ENCODE results near the gene STON2. TPM values are rescaled to one million over a fixed set of nuclear protein-coding genes. Genes with fewer than 3 reads are reported as not detected.
A peak's percentile ranks its signal among the peaks of the same experiment; 100 is the strongest.

The STON2 gene
- total RNA-seq, 1 experiment from 2014 or later: 12.3 TPM

- Histone ChIP-seq H3K36me3 (ENCODE audit: low read depth, low read length) (no peaks in the 10 kb centered on the region), H2AFZ (ENCODE audit: low read length) (no peak overlapping the region), H3F3A (ENCODE audit: low read length, unreplicated experiment) (no peaks in the 10 kb centered on the region), H3K79me2 (ENCODE audit: low read length) (no peaks in the 10 kb centered on the region), H3K27me3 (ENCODE audit: low read length) (no peaks in the 10 kb centered on the region), H3K4me2 (ENCODE audit: low read length) (no peak overlapping the region), H3K4me1 (ENCODE audit: insufficient read depth, low read length) (peaks cover 7% of the 10 kb centered on the region), H3K9ac (ENCODE audit: low read length) (no peak overlapping the region), H3K4me3 (ENCODE audit: low read length) (no peak overlapping the region), H3K27ac (ENCODE audit: low read length) (no peak overlapping the region), H4K20me1 (ENCODE audit: low read length) (no peaks in the 10 kb centered on the region), H3K9me2 (replicated peaks; ENCODE audit: low read length) (no peaks in the 10 kb centered on the region), H3K9me3 (ENCODE audit: low read length) (no peaks in the 10 kb centered on the region)
- ChIA-PET CTCF (no interaction called here), POLR2A (ENCODE audit: unreplicated experiment) (no interaction called here)
- no peak for DNase-seq
- ATAC-seq: no peak
- intact Hi-C loops (cut with micrococcal nuclease): no loop called here
- no peak for TF ChIP-seq EZH2phosphoT487 (IDR thresholded peaks at IDR 0.05; ENCODE audit: borderline replicate concordance, low read length)
- TF ChIP-seq CTCF (conservative IDR thresholded peaks at IDR 0.05; ENCODE audit: low read depth, low read length): no peak
- no peak for TF ChIP-seq EZH2 (IDR thresholded peaks at IDR 0.05; ENCODE audit: low read length, unreplicated experiment)
- no TSS peak for BruUV-seq (replicated peaks)
Measured at GRCh38 chr14:81235096-81235495, 165.0 kb downstream of the STON2 start.

- ATAC-seq: no peak
- no TSS peak for BruUV-seq (replicated peaks)
- ChIA-PET POLR2A (ENCODE audit: unreplicated experiment) (no interaction called here), CTCF (no interaction called here)
- Histone ChIP-seq H3K4me1 (ENCODE audit: insufficient read depth, low read length) (peaks cover 7% of the 10 kb centered on the region), H3K79me2 (ENCODE audit: low read length) (no peaks in the 10 kb centered on the region), H3K27ac (ENCODE audit: low read length) (no peak overlapping the region), H3K4me3 (ENCODE audit: low read length) (no peak overlapping the region), H3K36me3 (ENCODE audit: low read depth, low read length) (no peaks in the 10 kb centered on the region), H3K27me3 (ENCODE audit: low read length) (no peaks in the 10 kb centered on the region), H3K4me2 (ENCODE audit: low read length) (0 out of 2 replicates have a peak overlapping the region, but pooled peaks have one; percentile 2), H3K9me3 (ENCODE audit: low read length) (no peaks in the 10 kb centered on the region), H3F3A (ENCODE audit: low read length, unreplicated experiment) (no peaks in the 10 kb centered on the region), H4K20me1 (ENCODE audit: low read length) (no peaks in the 10 kb centered on the region), H2AFZ (ENCODE audit: low read length) (no peak overlapping the region), H3K9me2 (replicated peaks; ENCODE audit: low read length) (no peaks in the 10 kb centered on the region), H3K9ac (ENCODE audit: low read length) (no peak overlapping the region)
- intact Hi-C loops (cut with micrococcal nuclease): no loop called here
- TF ChIP-seq EZH2 (IDR thresholded peaks at IDR 0.05; ENCODE audit: low read length, unreplicated experiment) (no peak), EZH2phosphoT487 (IDR thresholded peaks at IDR 0.05; ENCODE audit: borderline replicate concordance, low read length) (no peak), CTCF (conservative IDR thresholded peaks at IDR 0.05; ENCODE audit: low read depth, low read length) (no peak)
- peak; percentile 39 for DNase-seq
Measured at GRCh38 chr14:81234278-81234677, 165.8 kb downstream of the STON2 start.

- no peak overlapping the region for H3K4me2 ChIP-seq (ENCODE audit: low read length)
- ATAC-seq: no peak
- intact Hi-C loops (cut with micrococcal nuclease): no loop called here
- no peak overlapping the region for H3K4me3 ChIP-seq (ENCODE audit: low read length)
- no peaks in the 10 kb centered on the region for H3K9me2 ChIP-seq (replicated peaks; ENCODE audit: low read length)
- POLR2A ChIA-PET (ENCODE audit: unreplicated experiment): no interaction called here
- H3K9me3 ChIP-seq (ENCODE audit: low read length): no peaks in the 10 kb centered on the region
- no TSS peak for BruUV-seq (replicated peaks)
- no peak for DNase-seq
- H3K36me3 ChIP-seq (ENCODE audit: low read depth, low read length): no peaks in the 10 kb centered on the region
- peaks cover 7% of the 10 kb centered on the region for H3K4me1 ChIP-seq (ENCODE audit: insufficient read depth, low read length)
- CTCF ChIA-PET: no interaction called here
- no peaks in the 10 kb centered on the region for H3F3A ChIP-seq (ENCODE audit: low read length, unreplicated experiment)
- no peak overlapping the region for H2AFZ ChIP-seq (ENCODE audit: low read length)
- TF ChIP-seq EZH2 (IDR thresholded peaks at IDR 0.05; ENCODE audit: low read length, unreplicated experiment): no peak
- H3K27me3 ChIP-seq (ENCODE audit: low read length): no peaks in the 10 kb centered on the region
- no peaks in the 10 kb centered on the region for H4K20me1 ChIP-seq (ENCODE audit: low read length)
- H3K9ac ChIP-seq (ENCODE audit: low read length): no peak overlapping the region
- H3K79me2 ChIP-seq (ENCODE audit: low read length): no peaks in the 10 kb centered on the region
- no peak overlapping the region for H3K27ac ChIP-seq (ENCODE audit: low read length)
Measured at GRCh38 chr14:81233615-81234014, 166.5 kb downstream of the STON2 start.
